ENCODE measurements around the gene SSR2. TPM values are rescaled to one million over a fixed set of nuclear protein-coding genes. Genes with fewer than 3 reads are reported as not detected.
A peak's percentile ranks its signal among the peaks of the same experiment; 100 is the strongest.

The SSR2 gene
- total RNA-seq, 1 donor from 2014 or later = 207 TPM

- Histone ChIP-seq H3K9me3 (no peaks in the 10 kb centered on the region), H3K27ac (peak overlapping the region; percentile 63), H3K4me3 (peak overlapping the region; percentile 46), H3K27me3 (ENCODE audit: low read depth) (no peaks in the 10 kb centered on the region), H3K4me1 (no peaks in the 10 kb centered on the region), H3K36me3 (no peaks in the 10 kb centered on the region)
- ATAC-seq (peak in 1 of 2 donors; percentile 18), DNase-seq (no peak)
- intact Hi-C loops (cut with DNase I) = no loop called here
- TF ChIP-seq CTCF (IDR thresholded peaks at IDR 0.05) = no peak
Observed at GRCh38 chr1:156001662-156002171, 19.0 kb downstream of the SSR2 start.

GRCh38 chr1:156001021-156001661, 19.6 kb downstream of the SSR2 start:
- Histone ChIP-seq H3K36me3 (no peaks in the 10 kb centered on the region), H3K27ac (peak overlapping the region; percentile 63), H3K4me1 (no peaks in the 10 kb centered on the region), H3K4me3 (peak overlapping the region; percentile 46), H3K27me3 (ENCODE audit: low read depth) (no peaks in the 10 kb centered on the region), H3K9me3 (no peaks in the 10 kb centered on the region)
- ATAC-seq = no peak
- no peak for TF ChIP-seq CTCF (IDR thresholded peaks at IDR 0.05)
- no peak for DNase-seq
- intact Hi-C loops (cut with DNase I) = no loop called here

- no peak for DNase-seq
- no peaks in the 10 kb centered on the region for H3K4me1 ChIP-seq
- no peaks in the 10 kb centered on the region for H3K27me3 ChIP-seq (ENCODE audit: low read depth)
- no peaks in the 10 kb centered on the region for H3K9me3 ChIP-seq
- H3K36me3 ChIP-seq = no peaks in the 10 kb centered on the region
- ATAC-seq = no peak
- TF ChIP-seq CTCF (IDR thresholded peaks at IDR 0.05) = no peak
- H3K27ac ChIP-seq = no peak overlapping the region
- no peak overlapping the region for H3K4me3 ChIP-seq
- intact Hi-C loops (cut with DNase I) = no loop called here
Observed at GRCh38 chr1:155999964-156000363, 20.8 kb downstream of the SSR2 start.

- Histone ChIP-seq H3K27ac (no peak overlapping the region), H3K27me3 (ENCODE audit: low read depth) (no peaks in the 10 kb centered on the region), H3K4me1 (peaks cover 10% of the 10 kb centered on the region), H3K4me3 (no peak overlapping the region), H3K9me3 (no peaks in the 10 kb centered on the region), H3K36me3 (no peaks in the 10 kb centered on the region)
- no peak for DNase-seq
- TF ChIP-seq CTCF (IDR thresholded peaks at IDR 0.05) = no peak
- intact Hi-C loops (cut with DNase I) = no loop called here
- ATAC-seq = no peak
Observed at GRCh38 chr1:155996166-155996565, 24.6 kb downstream of the SSR2 start.

- Histone ChIP-seq H3K4me1 (peaks cover 32% of the 10 kb centered on the region), H3K27me3 (ENCODE audit: low read depth) (no peaks in the 10 kb centered on the region), H3K4me3 (no peak overlapping the region), H3K27ac (peak overlapping the region; percentile 60), H3K9me3 (no peaks in the 10 kb centered on the region), H3K36me3 (no peaks in the 10 kb centered on the region)
- ATAC-seq (peak; percentile 81 to 85), DNase-seq (no peak)
- no peak for TF ChIP-seq CTCF (IDR thresholded peaks at IDR 0.05)
- intact Hi-C loops (cut with DNase I) = no loop called here
Observed at GRCh38 chr1:155993595-155993994, 27.2 kb downstream of the SSR2 start.

All from lower lobe of right lung (tissue), 2 donors.